ENCODE data around the gene ACSF2. TPM values are rescaled to one million over a fixed set of nuclear protein-coding genes. Genes with fewer than 3 reads are reported as not detected.
"Not testable (repeated sequence)": the region's sequence is repeated elsewhere in the genome, so short reads cannot be mapped to it uniquely, and the experiment has no call there.

ACSF2 gene
- total RNA-seq, 1 donor = 63.0 TPM

- Histone ChIP-seq H3K4me2 (ENCODE audit: insufficient read depth, low read length) (peak overlapping the region; percentile 93), H4K20me1 (ENCODE audit: insufficient read depth, low read length) (peaks cover 9% of the 10 kb centered on the region), H2AFZ (ENCODE audit: low read length) (peak overlapping the region; percentile 21), H3K27ac (ENCODE audit: low read depth, low read length) (peak overlapping the region; percentile 43), H3K4me3 (ENCODE audit: insufficient read depth, low read length) (peak overlapping the region; percentile 77), H3K36me3 (ENCODE audit: insufficient read depth, low read length) (no peaks in the 10 kb centered on the region), H3K79me2 (ENCODE audit: insufficient read depth, low read length) (peaks cover 39% of the 10 kb centered on the region), H3K9me3 (ENCODE audit: low read depth, low read length) (no peaks in the 10 kb centered on the region), H3K27me3 (ENCODE audit: insufficient read depth, low read length) (no peaks in the 10 kb centered on the region), H3K4me1 (ENCODE audit: insufficient read depth, low read length) (peaks cover 40% of the 10 kb centered on the region)
- DNase-seq (ENCODE audit: insufficient read length, low spot score, missing footprints) = peak; percentile 92
- TF ChIP-seq, protein P1, sequence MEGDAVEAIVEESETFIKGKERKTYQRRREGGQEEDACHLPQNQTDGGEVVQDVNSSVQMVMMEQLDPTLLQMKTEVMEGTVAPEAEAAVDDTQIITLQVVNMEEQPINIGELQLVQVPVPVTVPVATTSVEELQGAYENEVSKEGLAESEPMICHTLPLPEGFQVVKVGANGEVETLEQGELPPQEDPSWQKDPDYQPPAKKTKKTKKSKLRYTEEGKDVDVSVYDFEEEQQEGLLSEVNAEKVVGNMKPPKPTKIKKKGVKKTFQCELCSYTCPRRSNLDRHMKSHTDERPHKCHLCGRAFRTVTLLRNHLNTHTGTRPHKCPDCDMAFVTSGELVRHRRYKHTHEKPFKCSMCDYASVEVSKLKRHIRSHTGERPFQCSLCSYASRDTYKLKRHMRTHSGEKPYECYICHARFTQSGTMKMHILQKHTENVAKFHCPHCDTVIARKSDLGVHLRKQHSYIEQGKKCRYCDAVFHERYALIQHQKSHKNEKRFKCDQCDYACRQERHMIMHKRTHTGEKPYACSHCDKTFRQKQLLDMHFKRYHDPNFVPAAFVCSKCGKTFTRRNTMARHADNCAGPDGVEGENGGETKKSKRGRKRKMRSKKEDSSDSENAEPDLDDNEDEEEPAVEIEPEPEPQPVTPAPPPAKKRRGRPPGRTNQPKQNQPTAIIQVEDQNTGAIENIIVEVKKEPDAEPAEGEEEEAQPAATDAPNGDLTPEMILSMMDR (IDR thresholded peaks at IDR 0.05; ENCODE audit: extremely low read depth, low read depth, low read length) = peak; percentile 30
Measured at GRCh38 chr17:50426814-50427787, 1.1 kb downstream of the ACSF2 start.

DNA sequence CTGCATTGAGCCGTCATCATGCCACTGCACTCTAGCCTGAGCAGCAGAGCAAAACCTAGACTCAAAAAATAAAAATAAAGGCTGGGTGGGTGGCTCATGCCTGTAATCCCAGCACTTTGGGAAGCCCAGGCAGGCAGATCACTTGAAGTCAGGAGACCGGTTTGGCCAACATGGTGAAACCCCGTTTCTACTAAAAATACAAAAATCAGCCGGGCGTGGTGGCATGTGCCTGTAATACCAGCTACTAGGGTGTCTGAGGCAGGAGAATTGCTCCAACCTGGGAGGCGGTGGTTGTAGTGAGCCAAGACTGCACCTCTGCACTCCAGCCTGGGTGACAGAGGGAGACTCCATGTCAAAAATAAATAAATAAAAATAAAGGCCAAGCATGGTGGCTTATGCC, 2.1 kb downstream of the ACSF2 start:
- H3K4me1 ChIP-seq (ENCODE audit: insufficient read depth, low read length) = peaks cover 40% of the 10 kb centered on the region
- DNase-seq (ENCODE audit: insufficient read length, low spot score, missing footprints); H3K27me3 ChIP-seq (ENCODE audit: insufficient read depth, low read length); H3K27ac ChIP-seq (ENCODE audit: low read depth, low read length); H3K4me3 ChIP-seq (ENCODE audit: insufficient read depth, low read length); H3K9me3 ChIP-seq (ENCODE audit: low read depth, low read length); H4K20me1 ChIP-seq (ENCODE audit: insufficient read depth, low read length); H2AFZ ChIP-seq (ENCODE audit: low read length); H3K4me2 ChIP-seq (ENCODE audit: insufficient read depth, low read length); H3K36me3 ChIP-seq (ENCODE audit: insufficient read depth, low read length): not testable (repeated sequence)
- peaks cover 42% of the 10 kb centered on the region for H3K79me2 ChIP-seq (ENCODE audit: insufficient read depth, low read length)

DNA sequence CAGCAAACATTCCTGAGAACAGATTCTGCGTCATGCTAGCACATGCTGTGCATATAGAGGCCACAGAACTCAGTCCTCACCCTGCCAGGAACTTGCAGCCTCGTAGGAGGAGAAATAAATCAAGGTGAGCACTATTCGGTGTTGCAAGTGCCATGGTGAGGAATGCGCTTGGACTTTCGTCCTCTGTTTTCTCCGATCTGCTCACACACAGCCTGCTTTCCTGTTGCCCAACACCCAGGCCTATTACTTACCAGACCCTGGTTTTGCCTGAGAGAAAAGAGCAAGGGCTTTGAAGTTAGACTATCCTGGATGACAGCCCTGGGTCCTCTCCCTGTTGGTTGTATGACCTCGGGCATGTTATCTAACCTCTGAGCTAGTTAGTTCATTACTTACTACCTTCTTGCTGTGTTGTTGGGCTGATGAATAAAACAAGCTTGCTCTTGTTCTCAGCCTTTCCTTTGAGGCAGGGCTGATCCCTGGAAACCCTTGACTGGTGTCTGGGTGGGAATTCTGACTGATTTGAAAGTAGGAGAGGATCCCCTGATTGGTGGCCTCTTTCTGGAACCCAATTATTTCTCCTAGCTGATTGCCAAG, 2.9 kb downstream of the ACSF2 start:
- no peak overlapping the region for H2AFZ ChIP-seq (ENCODE audit: low read length)
- peak; percentile 19 for DNase-seq (ENCODE audit: insufficient read length, low spot score, missing footprints)
- no peaks in the 10 kb centered on the region for H3K27me3 ChIP-seq (ENCODE audit: insufficient read depth, low read length)
- H3K79me2 ChIP-seq (ENCODE audit: insufficient read depth, low read length) = peaks cover 42% of the 10 kb centered on the region
- H3K4me3 ChIP-seq (ENCODE audit: insufficient read depth, low read length) = no peak overlapping the region
- peaks cover 33% of the 10 kb centered on the region for H3K4me1 ChIP-seq (ENCODE audit: insufficient read depth, low read length)
- H3K9me3 ChIP-seq (ENCODE audit: low read depth, low read length) = no peaks in the 10 kb centered on the region
- TF ChIP-seq, protein P1 (IDR thresholded peaks at IDR 0.05; ENCODE audit: extremely low read depth, low read depth, low read length) = no peak
- H3K4me2 ChIP-seq (ENCODE audit: insufficient read depth, low read length) = no peak overlapping the region
- peaks cover 2% of the 10 kb centered on the region for H3K36me3 ChIP-seq (ENCODE audit: insufficient read depth, low read length)
- no peak overlapping the region for H3K27ac ChIP-seq (ENCODE audit: low read depth, low read length)
- peaks cover 9% of the 10 kb centered on the region for H4K20me1 ChIP-seq (ENCODE audit: insufficient read depth, low read length)

DNA sequence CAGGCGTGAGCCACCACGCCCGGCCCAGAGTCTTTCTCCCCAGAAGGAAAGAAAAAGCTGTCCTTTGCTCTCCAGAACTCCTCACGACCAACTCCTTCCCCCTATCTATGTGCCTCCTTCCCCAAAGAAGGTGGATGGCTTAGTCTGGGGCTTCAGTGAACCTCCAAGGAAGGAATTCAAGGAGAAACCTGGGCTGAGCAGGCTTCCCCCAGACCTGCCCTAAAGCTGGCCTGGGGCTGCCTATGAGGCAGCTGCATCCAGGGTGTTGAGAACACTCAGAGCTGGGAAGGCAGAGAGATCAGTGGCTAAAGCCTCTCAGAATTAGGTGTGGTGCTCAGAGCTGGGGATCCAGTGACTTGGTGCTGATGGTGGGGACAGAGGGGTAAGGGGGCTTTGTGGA, 3.8 kb downstream of the ACSF2 start:
- Histone ChIP-seq H3K4me1 (ENCODE audit: insufficient read depth, low read length) (peaks cover 25% of the 10 kb centered on the region), H3K9me3 (ENCODE audit: low read depth, low read length) (no peaks in the 10 kb centered on the region), H3K27ac (ENCODE audit: low read depth, low read length) (no peak overlapping the region), H3K27me3 (ENCODE audit: insufficient read depth, low read length) (no peaks in the 10 kb centered on the region), H4K20me1 (ENCODE audit: insufficient read depth, low read length) (peaks cover 9% of the 10 kb centered on the region), H2AFZ (ENCODE audit: low read length) (no peak overlapping the region), H3K36me3 (ENCODE audit: insufficient read depth, low read length) (peaks cover 2% of the 10 kb centered on the region), H3K4me3 (ENCODE audit: insufficient read depth, low read length) (no peak overlapping the region), H3K4me2 (ENCODE audit: insufficient read depth, low read length) (no peak overlapping the region), H3K79me2 (ENCODE audit: insufficient read depth, low read length) (peaks cover 42% of the 10 kb centered on the region)
- TF ChIP-seq, protein P1 (IDR thresholded peaks at IDR 0.05; ENCODE audit: extremely low read depth, low read depth, low read length) = no peak
- peak; percentile 25 for DNase-seq (ENCODE audit: insufficient read length, low spot score, missing footprints)
